SK-N-MC (cell line): Measurements from ENCODE around the gene PRSS33.

Source experiments
- EZH2 ChIP-seq: fragments of 200-600 bp; sonication (generic); IDR thresholded peaks from one replicate; pipeline ENCODE4 v1.6.1; 2017; ENCODE audit warnings: antibody characterized with exemption
- POLR2AphosphoS5 ChIP-seq: IDR thresholded peaks from 2 replicates; pipeline ENCODE4 v1.6.1; 2012; ENCODE audit warnings: mild to moderate bottlenecking, low read depth, low read length, borderline replicate concordance

GRCh38 chr16:2817340-2818271, 30.2 kb upstream of the PRSS33 start:
- TF ChIP-seq POLR2AphosphoS5 (no peak), EZH2 (no peak)
